HEK293T (cell line): ENCODE measurements around the gene TDRD12.

Experiments used
- CTCF ChIA-PET: fragments of 350-600 bp; formaldehyde crosslinking; extraction: SDS; loops from one replicate; lab custom pipeline; 2021; ENCODE audit warnings: antibody characterized with exemption, inconsistent platforms; lab: Yijun Ruan, JAX
- POLR2A ChIA-PET: fragments of 350-600 bp; formaldehyde crosslinking; extraction: SDS; loops from one replicate; lab custom pipeline; 2020; ENCODE audit warnings: antibody characterized with exemption, inconsistent platforms; lab: Yijun Ruan, JAX
- DNase-seq: peaks from one replicate; pipeline ENCODE4 v3.0.0; 2012; ENCODE audit warnings: mixed read lengths; ENCODE audit errors: extremely low spot score
- ARNT ChIP-seq: fragments of 450-650 bp; IDR thresholded peaks from 2 replicates; pipeline ENCODE4 v1.6.1; 2017; ENCODE audit warnings: mild to moderate bottlenecking
- BHLHE40 ChIP-seq: fragments of 450-650 bp; IDR thresholded peaks from 2 replicates; pipeline ENCODE4 v1.6.1; 2016; ENCODE audit warnings: mild to moderate bottlenecking, moderate library complexity, borderline replicate concordance
- CTBP1 ChIP-seq: fragments of 450-650 bp; IDR thresholded peaks from 2 replicates; pipeline ENCODE4 v1.6.1; 2016; ENCODE audit warnings: borderline replicate concordance
- ELF4 ChIP-seq: fragments of 450-650 bp; IDR thresholded peaks from 2 replicates; pipeline ENCODE4 v1.6.1; 2017; ENCODE audit warnings: antibody characterized with exemption
- FOXA1 ChIP-seq: fragments of 450-650 bp; IDR thresholded peaks from 2 replicates; pipeline ENCODE4 v1.6.1; 2016; ENCODE audit warnings: mild to moderate bottlenecking
- FOXK2 ChIP-seq: fragments of 450-650 bp; IDR thresholded peaks from 2 replicates; pipeline ENCODE4 v1.6.1; 2016; ENCODE audit warnings: mild to moderate bottlenecking
- FOXM1 ChIP-seq: fragments of 450-650 bp; IDR thresholded peaks from 2 replicates; pipeline ENCODE4 v1.6.1; 2017; ENCODE audit warnings: mild to moderate bottlenecking, borderline replicate concordance
- HDGF ChIP-seq: fragments of 450-650 bp; IDR thresholded peaks from 2 replicates; pipeline ENCODE4 v1.6.1; 2017; ENCODE audit warnings: antibody characterized with exemption, borderline replicate concordance
- L3MBTL2 ChIP-seq: fragments of 450-650 bp; conservative IDR thresholded peaks from 2 replicates; pipeline ENCODE4 v1.6.1; 2016; ENCODE audit warnings: mild to moderate bottlenecking
- LEF1 ChIP-seq: fragments of 450-650 bp; IDR thresholded peaks from 2 replicates; pipeline ENCODE4 v1.6.1; 2017; ENCODE audit warnings: mild to moderate bottlenecking, borderline replicate concordance
- NFRKB ChIP-seq: fragments of 450-650 bp; IDR thresholded peaks from 2 replicates; pipeline ENCODE4 v1.6.1; 2016; ENCODE audit warnings: mild to moderate bottlenecking, moderate library complexity
- SP1 ChIP-seq: fragments of 450-650 bp; IDR thresholded peaks from 2 replicates; pipeline ENCODE4 v1.6.1; 2017
- SUZ12 ChIP-seq: fragments of 450-650 bp; IDR thresholded peaks from 2 replicates; pipeline ENCODE4 v1.6.1; 2016; ENCODE audit warnings: mild to moderate bottlenecking
- TARDBP ChIP-seq: fragments of 450-650 bp; IDR thresholded peaks from 2 replicates; pipeline ENCODE4 v1.6.1; 2016
- ZNF384 ChIP-seq: fragments of 450-650 bp; IDR thresholded peaks from 2 replicates; pipeline ENCODE4 v1.6.1; 2016
- TF ChIP-seq, protein P1 (sequence below): fragments of 450-650 bp; IDR thresholded peaks from 2 replicates; pipeline ENCODE4 v1.6.1; 2016

The TDRD12 gene

DNA sequence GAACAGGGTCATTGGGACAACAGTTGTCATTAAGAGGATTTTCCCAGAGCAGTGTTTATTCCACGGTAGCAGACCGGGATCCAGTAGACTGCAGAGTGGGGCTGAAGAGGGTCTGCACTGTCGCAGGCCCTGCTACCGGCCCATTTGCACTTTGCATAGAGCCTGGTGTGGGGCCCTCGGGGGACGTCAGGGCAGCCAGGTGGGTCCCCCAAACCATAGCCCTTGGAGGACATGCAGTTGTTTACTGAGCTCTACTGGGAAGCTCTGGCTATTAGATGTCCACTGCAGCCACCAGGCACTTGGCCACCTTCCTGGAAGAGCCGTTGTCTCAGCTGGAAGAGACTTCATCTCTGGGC, 104.2 kb downstream of the TDRD12 start:
- no peak for DNase-seq
- TF ChIP-seq FOXA1 (no peak), FOXM1 (no peak), L3MBTL2 (no peak), ZNF384 (no peak), ELF4 (no peak), BHLHE40 (no peak), HDGF (no peak), FOXK2 (no peak)
- TF ChIP-seq, protein P1, sequence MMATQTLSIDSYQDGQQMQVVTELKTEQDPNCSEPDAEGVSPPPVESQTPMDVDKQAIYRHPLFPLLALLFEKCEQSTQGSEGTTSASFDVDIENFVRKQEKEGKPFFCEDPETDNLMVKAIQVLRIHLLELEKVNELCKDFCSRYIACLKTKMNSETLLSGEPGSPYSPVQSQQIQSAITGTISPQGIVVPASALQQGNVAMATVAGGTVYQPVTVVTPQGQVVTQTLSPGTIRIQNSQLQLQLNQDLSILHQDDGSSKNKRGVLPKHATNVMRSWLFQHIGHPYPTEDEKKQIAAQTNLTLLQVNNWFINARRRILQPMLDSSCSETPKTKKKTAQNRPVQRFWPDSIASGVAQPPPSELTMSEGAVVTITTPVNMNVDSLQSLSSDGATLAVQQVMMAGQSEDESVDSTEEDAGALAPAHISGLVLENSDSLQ = no peak
- CTCF ChIA-PET = no interaction called here
- POLR2A ChIA-PET = no interaction called here

DNA sequence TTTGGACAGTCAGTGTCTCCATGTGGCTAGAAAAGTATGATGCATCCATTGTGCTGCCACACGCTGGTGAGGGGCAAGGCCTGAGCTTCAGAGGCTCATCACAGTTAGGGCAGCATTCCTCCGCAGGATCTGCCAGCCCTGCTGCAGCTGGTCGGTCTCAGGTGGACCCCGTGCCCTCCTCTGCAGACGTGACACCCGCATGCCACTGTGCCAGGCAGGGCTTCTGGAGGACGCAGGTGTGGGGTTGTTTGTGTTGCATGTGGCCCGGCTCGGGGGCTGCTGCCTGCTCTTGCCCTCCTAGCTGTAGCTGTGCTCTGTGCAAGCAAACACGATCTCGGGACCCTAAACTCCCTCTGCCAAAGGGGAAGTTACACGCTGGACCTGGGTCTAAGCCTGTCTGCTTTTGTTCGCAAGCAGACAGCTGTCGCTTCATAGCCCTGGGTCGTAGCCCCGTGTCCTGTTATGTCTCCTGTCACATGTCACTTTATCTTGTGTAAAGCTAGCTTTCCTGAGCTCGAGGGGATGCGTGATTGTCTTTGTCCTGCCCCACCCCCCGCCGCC, 104.7 kb downstream of the TDRD12 start:
- TF ChIP-seq SUZ12 (no peak), TARDBP (no peak)
- ChIA-PET POLR2A (no interaction called here), CTCF (no interaction called here)
- DNase-seq = no peak

DNA sequence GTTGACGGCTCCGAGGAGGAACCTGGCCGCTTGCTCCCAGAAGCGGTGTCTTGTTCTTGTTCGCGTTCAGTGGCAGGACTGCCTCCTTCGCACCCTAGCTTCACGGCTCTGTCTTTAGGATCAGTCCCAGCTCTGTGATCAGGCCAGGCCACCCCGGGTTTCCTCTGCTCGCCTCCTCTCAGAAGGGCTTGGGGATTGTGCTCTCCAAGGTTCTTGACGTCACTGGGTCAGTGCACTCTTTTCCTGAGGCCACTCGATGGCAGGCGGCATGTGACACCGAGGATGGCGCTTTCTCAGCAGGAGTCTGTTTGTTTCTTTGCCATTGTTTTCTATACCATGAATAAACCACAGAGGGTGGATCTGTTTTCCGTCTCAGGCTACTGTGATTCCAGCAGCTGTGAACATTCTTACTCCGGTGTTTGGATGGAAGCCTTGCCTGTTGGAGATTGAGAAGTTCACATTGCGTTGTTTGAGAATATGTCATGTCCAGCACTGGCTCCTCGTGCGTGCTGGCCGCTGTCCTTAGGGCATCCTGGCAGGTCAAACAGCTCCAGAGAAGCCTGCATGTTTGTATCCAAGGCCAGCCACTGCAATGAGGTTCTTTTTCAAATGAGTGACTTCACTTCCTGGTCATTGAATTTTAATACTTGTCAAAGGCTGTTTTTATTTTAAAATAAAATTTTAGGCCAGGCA, 105.5 kb downstream of the TDRD12 start:
- ChIA-PET CTCF (no interaction called here), POLR2A (no interaction called here)
- DNase-seq = no peak
- no peak for TF ChIP-seq SP1
- no peak for TF ChIP-seq L3MBTL2
- no peak for TF ChIP-seq FOXK2
- TF ChIP-seq FOXM1 = no peak
- no peak for TF ChIP-seq ELF4
- no peak for TF ChIP-seq SUZ12
- no peak for TF ChIP-seq LEF1
- TF ChIP-seq, protein P1 = no peak
- TF ChIP-seq TARDBP = no peak
- no peak for TF ChIP-seq NFRKB
- TF ChIP-seq BHLHE40 = no peak

DNA sequence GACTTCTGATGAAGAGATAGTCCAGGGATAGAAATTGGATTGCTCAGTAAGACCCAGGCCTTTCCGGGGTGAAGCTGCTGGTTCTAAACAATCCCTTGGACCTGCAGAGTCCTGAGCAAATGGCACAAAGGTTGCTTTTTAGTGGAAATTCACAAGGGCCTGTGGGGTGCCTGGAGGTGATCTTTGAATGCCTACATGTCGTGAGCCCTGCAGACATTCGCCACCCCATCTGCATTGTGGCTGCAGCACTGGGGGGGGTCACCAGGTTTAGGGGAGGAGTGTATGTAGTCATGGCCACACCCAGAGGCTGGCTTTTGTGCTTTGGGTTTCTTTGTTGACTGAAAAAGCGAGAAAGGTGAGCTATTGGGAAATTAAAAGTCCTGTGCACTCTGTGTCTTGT, 108.6 kb downstream of the TDRD12 start:
- DNase-seq = no peak
- TF ChIP-seq HDGF (no peak), NFRKB (no peak), TARDBP (no peak), BHLHE40 (no peak), ZNF384 (no peak), L3MBTL2 (no peak), FOXA1 (no peak), LEF1 (no peak), FOXK2 (no peak), SP1 (no peak), CTBP1 (no peak), ARNT (no peak), FOXM1 (no peak), SUZ12 (no peak), ELF4 (no peak)
- TF ChIP-seq, protein P1 = no peak
- ChIA-PET CTCF (no interaction called here), POLR2A (no interaction called here)

DNA sequence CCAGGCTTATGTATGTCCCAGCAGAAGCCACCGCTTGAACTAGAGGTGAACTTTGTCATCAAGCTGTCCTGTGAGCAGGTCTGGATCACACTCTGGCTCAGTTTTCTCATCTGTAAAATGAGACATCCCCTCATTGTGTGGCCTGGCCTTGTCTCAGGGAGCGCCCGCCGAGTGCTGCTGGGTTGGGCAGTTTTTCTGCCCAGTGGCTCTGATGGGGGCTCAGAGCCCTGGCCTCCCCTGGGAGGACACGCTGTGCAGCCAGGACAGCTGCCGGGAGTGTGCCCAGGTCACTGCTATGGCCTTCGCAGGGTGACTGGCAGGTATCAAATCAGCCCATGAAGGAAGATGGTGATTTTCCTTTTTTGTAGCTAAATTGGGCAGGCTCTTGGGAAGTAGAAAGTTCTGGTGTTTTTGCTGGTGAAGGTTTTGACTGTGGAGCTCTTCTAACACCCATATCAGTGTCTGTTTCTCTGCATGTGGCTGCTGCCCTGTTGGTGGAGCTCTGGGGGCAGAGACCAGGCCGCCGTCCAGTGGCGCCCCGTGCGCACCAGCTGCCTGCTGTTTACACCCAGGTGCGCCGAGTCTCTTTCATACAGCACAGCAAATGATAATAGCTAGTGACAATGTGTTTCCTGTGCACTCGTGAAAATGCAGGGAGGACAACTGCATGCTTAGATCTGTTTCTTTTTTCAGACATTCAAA, 109.2 kb downstream of the TDRD12 start:
- DNase-seq = no peak
- POLR2A ChIA-PET = no interaction called here
- CTCF ChIA-PET = interaction anchor here (0.6 kb wide), 1 partner anchor 949 kb away, joined by 4 read pairs; no protein-coding TSS in a partner anchor
- TF ChIP-seq HDGF (no peak), ELF4 (no peak)

DNA sequence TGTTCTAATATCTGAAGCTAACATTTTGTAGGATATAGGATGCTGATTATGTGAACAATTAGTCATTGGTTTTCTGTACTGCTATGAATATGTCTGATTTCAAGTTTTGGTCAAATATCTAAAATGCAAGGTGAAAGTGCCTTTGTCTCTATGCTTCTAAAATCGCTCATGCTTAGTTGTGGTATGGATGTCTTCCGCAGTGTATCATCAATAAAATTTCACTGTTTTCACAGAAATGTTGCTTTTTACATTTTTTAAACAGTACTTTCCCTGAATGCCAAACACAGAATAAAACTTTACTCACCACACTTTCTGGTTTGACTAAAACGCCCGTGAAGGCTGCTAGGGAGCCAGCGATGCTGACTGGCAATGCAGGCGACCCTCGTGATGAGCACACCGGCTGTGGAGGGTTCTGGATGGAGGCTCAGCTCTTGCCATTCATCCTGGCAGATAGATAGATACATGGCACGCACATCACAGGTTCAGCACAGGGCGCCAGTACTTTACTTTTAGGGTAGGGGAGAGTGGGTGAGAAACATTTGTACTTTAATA, 109.9 kb downstream of the TDRD12 start:
- ChIA-PET CTCF (interaction anchor here (0.6 kb wide), 1 partner anchor 949 kb away, joined by 4 read pairs; no protein-coding TSS in a partner anchor), POLR2A (interaction anchor here (1.1 kb wide), 1 partner anchor 10 kb away, joined by 3 read pairs; no protein-coding TSS in a partner anchor)
- DNase-seq = no peak
- no peak for TF ChIP-seq TARDBP
- no peak for TF ChIP-seq ZNF384
- no peak for TF ChIP-seq SUZ12
- no peak for TF ChIP-seq NFRKB
- TF ChIP-seq FOXA1 = no peak
- TF ChIP-seq FOXM1 = no peak
- TF ChIP-seq L3MBTL2 = no peak
- TF ChIP-seq HDGF = no peak
- TF ChIP-seq BHLHE40 = no peak
- TF ChIP-seq SP1 = no peak
- no peak for TF ChIP-seq CTBP1
- TF ChIP-seq FOXK2 = no peak
- no peak for TF ChIP-seq ELF4
- TF ChIP-seq LEF1 = no peak
- TF ChIP-seq, protein P1 = no peak
- no peak for TF ChIP-seq ARNT
